OCI-LY7 (cell line): ENCODE results near the gene MOB3A. TPM values are rescaled to one million over a fixed set of nuclear protein-coding genes. Genes with fewer than 3 reads are reported as not detected.

Experiments used
- BruUV-seq: library from RNA; stranded (reverse); fragments of 400-500 nt; replicated peaks from 2 replicates; lab custom pipeline; 2021; lab: Mats Ljungman, UMichigan
- CTCF ChIA-PET: fragments of 300-600 bp; sonication (Branson Sonifier 250); formaldehyde crosslinking; loops from one replicate; lab custom pipeline; 2022; ENCODE audit warnings: antibody characterized with exemption; ENCODE audit not compliant: unreplicated experiment; lab: Charles Lee
- POLR2A ChIA-PET: fragments of 300-600 bp; sonication (Branson Sonifier 250); formaldehyde crosslinking; loops from one replicate; lab custom pipeline; 2022; ENCODE audit warnings: antibody characterized with exemption; lab: Charles Lee
- DNase-seq: peaks from one replicate; pipeline ENCODE4 v3.0.0-alpha.2; 2015; ENCODE audit warnings: low spot score
- H2AFZ ChIP-seq: fragments of 200-600 bp; sonication (generic), shearing (Covaris generic); 2 replicates; pipeline ENCODE4 v1.6.1; 2014; ENCODE audit warnings: mild to moderate bottlenecking, antibody characterized with exemption, low read length, moderate library complexity
- H3K27ac ChIP-seq: fragments of 200-600 bp; sonication (generic); 2 replicates; pipeline ENCODE4 v1.5.1; 2014; ENCODE audit warnings: mixed run types, low read depth, mild to moderate bottlenecking, moderate library complexity, low read length, inconsistent platforms; ENCODE audit not compliant: poor library complexity, severe bottlenecking
- H3K36me3 ChIP-seq: fragments of 200-600 bp; sonication (generic); 2 replicates; pipeline ENCODE4 v1.6.1; 2014; ENCODE audit warnings: mild to moderate bottlenecking, antibody characterized with exemption, low read length, moderate library complexity, mixed read lengths; ENCODE audit not compliant: insufficient read depth
- H3K4me1 ChIP-seq: fragments of 200-600 bp; sonication (generic); 2 replicates; pipeline ENCODE4 v1.5.1; 2014; ENCODE audit warnings: mild to moderate bottlenecking, low read length; ENCODE audit not compliant: insufficient read depth, poor library complexity, severe bottlenecking
- H3K4me2 ChIP-seq: fragments of 200-600 bp; sonication (generic); 2 replicates; pipeline ENCODE4 v1.6.1; 2014; ENCODE audit warnings: mild to moderate bottlenecking, low read length
- H3K4me3 ChIP-seq: fragments of 200-600 bp; sonication (generic); 2 replicates; pipeline ENCODE4 v1.5.1; 2014; ENCODE audit warnings: mild to moderate bottlenecking, low read depth, low read length; ENCODE audit not compliant: poor library complexity, severe bottlenecking
- H3K79me2 ChIP-seq: fragments of 200-600 bp; sonication (generic); 2 replicates; pipeline ENCODE4 v1.6.1; 2016; ENCODE audit warnings: low read depth, mild to moderate bottlenecking, low read length, moderate library complexity, mixed read lengths; ENCODE audit not compliant: insufficient read depth
- H3K9me2 ChIP-seq: fragments of 200-600 bp; sonication (generic); 2 replicates; pipeline ENCODE4 v1.6.1; 2016; ENCODE audit warnings: mild to moderate bottlenecking, low read length, mixed read lengths; ENCODE audit not compliant: insufficient read depth
- H3K9me3 ChIP-seq: fragments of 200-600 bp; sonication (generic); 2 replicates; pipeline ENCODE4 v1.6.1; 2014; ENCODE audit warnings: mild to moderate bottlenecking, mixed run types, low read length, mixed read lengths
- H4K20me1 ChIP-seq: fragments of 200-600 bp; sonication (generic); 2 replicates; pipeline ENCODE4 v1.6.1; 2014; ENCODE audit warnings: mild to moderate bottlenecking, antibody characterized with exemption, low read length, moderate library complexity, mixed read lengths; ENCODE audit not compliant: insufficient read depth
- CTCF ChIP-seq: fragments of 200-600 bp; sonication (generic); conservative IDR thresholded peaks from 2 replicates; pipeline ENCODE4 v1.5.1; 2014; ENCODE audit warnings: mild to moderate bottlenecking, antibody characterized with exemption, low read length, moderate library complexity, mixed read lengths
- EZH2phosphoT487 ChIP-seq: fragments of 200-600 bp; sonication (generic); IDR thresholded peaks from 2 replicates; pipeline ENCODE4 v1.6.1; 2018; ENCODE audit warnings: low read depth, borderline replicate concordance, mild to moderate bottlenecking, mixed run types, antibody characterized with exemption, low read length, moderate library complexity, mixed read lengths
- intact Hi-C: fragments of 100-400 bp; cut with micrococcal nuclease; formaldehyde crosslinking; loops from one replicate; pipeline ENCODE4 v1.10.0; 2022; ENCODE audit not compliant: unreplicated experiment
- total RNA-seq, 2 experiments: library from RNA; depleted of rRNA in 1 of 2; stranded (reverse); fragments of >200 nt in 1 of 2; shearing (Covaris generic) in 1 of 2; gene quantifications; 2 replicates each; pipeline ENCODE4 v1.2.3, GENCODE V29; 2014 to 2022

The MOB3A gene
- total RNA-seq, 2 experiments from 2014 or later, result 54.6 to 111 TPM

DNA sequence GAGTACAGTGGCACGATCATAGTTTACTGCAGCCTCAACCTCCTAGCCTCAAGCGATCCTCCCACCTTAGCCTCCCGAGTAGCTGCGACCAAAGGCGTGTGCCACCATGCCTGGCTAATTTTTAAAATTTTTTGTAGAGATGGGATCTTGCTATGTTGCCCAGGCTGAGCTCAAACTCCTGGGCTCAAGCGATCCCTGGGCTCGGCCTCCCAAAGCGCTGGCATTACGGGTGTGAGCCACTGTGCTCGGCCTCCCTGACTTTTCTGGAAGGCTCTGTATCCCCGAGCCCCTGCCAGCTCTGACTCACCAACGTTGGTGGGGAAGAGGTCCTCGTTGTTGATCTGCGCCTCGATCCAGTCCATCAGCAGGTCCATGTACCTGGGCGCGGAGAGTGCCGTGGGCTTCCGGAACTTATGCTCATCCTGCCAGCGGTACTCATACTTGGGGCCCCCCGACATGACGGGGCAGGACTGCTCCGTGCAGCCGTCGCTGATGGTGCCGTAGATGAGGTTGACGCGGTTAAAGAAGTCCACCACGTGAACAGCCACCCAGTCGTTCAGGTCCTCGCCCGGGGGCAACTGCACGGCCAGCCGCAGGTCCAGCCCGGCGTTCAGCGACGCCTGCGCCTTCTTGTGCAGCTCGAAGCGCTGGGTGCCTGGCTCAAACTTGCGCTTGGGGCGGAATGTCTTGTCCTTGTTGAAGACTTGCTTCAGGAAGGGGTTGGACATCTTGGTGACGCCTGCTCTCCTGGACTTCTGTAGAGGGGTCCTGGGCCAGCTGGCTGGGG is 18.1 kb downstream of the MOB3A start:
- BruUV-seq, result no TSS peak
- Histone ChIP-seq H3K4me2 (no peak overlapping the region), H3K9me3 (no peaks in the 10 kb centered on the region), H3K27ac (no peak overlapping the region), H3K79me2 (peaks cover 69% of the 10 kb centered on the region), H3K9me2 (no peaks in the 10 kb centered on the region), H4K20me1 (no peaks in the 10 kb centered on the region), H3K36me3 (peaks cover 88% of the 10 kb centered on the region), H3K4me1 (peaks cover 48% of the 10 kb centered on the region), H3K4me3 (no peak overlapping the region), H2AFZ (no peak overlapping the region)
- POLR2A ChIA-PET, result no interaction called here
- intact Hi-C loops, result no loop called here
- CTCF ChIA-PET, result no interaction called here
- TF ChIP-seq CTCF, result no peak
- TF ChIP-seq EZH2phosphoT487, result no peak
- DNase-seq, result no peak

GRCh38 chr19:2077398-2077797 is 18.7 kb downstream of the MOB3A start:
- no peak overlapping the region for H2AFZ ChIP-seq
- ChIA-PET CTCF (no interaction called here), POLR2A (no interaction called here)
- H3K9me3 ChIP-seq, result no peaks in the 10 kb centered on the region
- H3K79me2 ChIP-seq, result peaks cover 63% of the 10 kb centered on the region
- no peak overlapping the region for H3K27ac ChIP-seq
- intact Hi-C loops, result no loop called here
- no TSS peak for BruUV-seq
- H3K9me2 ChIP-seq, result no peaks in the 10 kb centered on the region
- no peak overlapping the region for H3K4me3 ChIP-seq
- peaks cover 89% of the 10 kb centered on the region for H3K36me3 ChIP-seq
- peaks cover 44% of the 10 kb centered on the region for H3K4me1 ChIP-seq
- no peak overlapping the region for H3K4me2 ChIP-seq
- TF ChIP-seq CTCF, result no peak
- no peak for TF ChIP-seq EZH2phosphoT487
- H4K20me1 ChIP-seq, result no peaks in the 10 kb centered on the region
- DNase-seq, result no peak

- DNase-seq, result no peak
- Histone ChIP-seq H3K4me3 (no peak overlapping the region), H3K4me1 (peaks cover 35% of the 10 kb centered on the region), H3K9me3 (no peaks in the 10 kb centered on the region), H3K9me2 (no peaks in the 10 kb centered on the region), H4K20me1 (no peaks in the 10 kb centered on the region), H2AFZ (no peak overlapping the region), H3K27ac (no peak overlapping the region), H3K36me3 (peaks cover 94% of the 10 kb centered on the region), H3K79me2 (peaks cover 54% of the 10 kb centered on the region), H3K4me2 (no peak overlapping the region)
- CTCF ChIA-PET, result no interaction called here
- intact Hi-C loops, result no loop called here
- TF ChIP-seq EZH2phosphoT487, result no peak
- no peak for TF ChIP-seq CTCF
- POLR2A ChIA-PET, result interaction anchor here (0.7 kb wide), 1 partner anchor 12 kb away, joined by 4 read pairs; no protein-coding TSS in a partner anchor
- no TSS peak for BruUV-seq
Measured at GRCh38 chr19:2076526-2076944, 19.6 kb downstream of the MOB3A start.
